Activated CD4-positive, CD25-positive, alpha-beta regulatory T cell treated with anti-CD3 and anti-CD28 coated beads, Interleukin-2, amount 50 U/mL, for 16 hours (primary cell): ENCODE measurements around the gene COQ5.
"Not testable (repeated sequence)": the region's sequence is repeated elsewhere in the genome, so short reads cannot be mapped to it uniquely, and the experiment has no call there.

Experiments
- DNase-seq: peaks from one replicate; pipeline ENCODE4 v3.0.0-alpha.2; 2020; ENCODE audit warnings: low read depth, low spot score

The COQ5 gene

GRCh38 chr12:120528861-120529525 is at the start of gene COQ5:
TSS of gene COQ5 (minus strand) at chr12:120529158. CDS start at chr12:120529141, 17 bp downstream.
- peak; percentile 67 for DNase-seq

- no peak for DNase-seq
Observed at GRCh38 chr12:120574106-120574505, 45.1 kb upstream of the COQ5 start.

- no peak for DNase-seq
Observed at GRCh38 chr12:120573560-120573959, 44.6 kb upstream of the COQ5 start.

- DNase-seq, result no peak
Observed at GRCh38 chr12:120571299-120571698, 42.3 kb upstream of the COQ5 start.

GRCh38 chr12:120563495-120563894 is 34.5 kb upstream of the COQ5 start:
- no peak for DNase-seq

- DNase-seq, result no peak
Observed at GRCh38 chr12:120562906-120563305, 33.9 kb upstream of the COQ5 start.

GRCh38 chr12:120557589-120557988 is 28.6 kb upstream of the COQ5 start:
- DNase-seq, result no peak

GRCh38 chr12:120554678-120555077 is 25.7 kb upstream of the COQ5 start:
- no peak for DNase-seq

GRCh38 chr12:120546050-120546386 is 17.1 kb upstream of the COQ5 start:
- DNase-seq, result no peak

GRCh38 chr12:120544691-120545090 is 15.7 kb upstream of the COQ5 start:
- DNase-seq, result no peak

- no peak for DNase-seq
Observed at GRCh38 chr12:120542166-120542565, 13.2 kb upstream of the COQ5 start.

- DNase-seq, result no peak
Observed at GRCh38 chr12:120540445-120540844, 11.5 kb upstream of the COQ5 start.

- DNase-seq, result no peak
Observed at GRCh38 chr12:120539303-120539702, 10.3 kb upstream of the COQ5 start.

- no peak for DNase-seq
Observed at GRCh38 chr12:120538281-120539156, 9.6 kb upstream of the COQ5 start.

- no peak for DNase-seq
Observed at GRCh38 chr12:120537856-120538220, 8.9 kb upstream of the COQ5 start.

- DNase-seq, result peak; percentile 6
Observed at GRCh38 chr12:120536064-120536791, 7.3 kb upstream of the COQ5 start.

- DNase-seq, result peak; percentile 10
Observed at GRCh38 chr12:120534703-120535655, 6.0 kb upstream of the COQ5 start.

GRCh38 chr12:120534203-120534702 is 5.3 kb upstream of the COQ5 start, which contains the start of gene RNF10:
TSS of gene RNF10 (plus strand) at chr12:120534356. CDS start at chr12:120534812, 456 bp downstream.
- DNase-seq, result peak; percentile 66

GRCh38 chr12:120532701-120533238 is 3.8 kb upstream of the COQ5 start:
- no peak for DNase-seq

- not testable (repeated sequence) for DNase-seq
Observed at GRCh38 chr12:120530418-120530761, 1.4 kb upstream of the COQ5 start.
